Prostate gland (tissue), 2 donors: ENCODE measurements around the gene NDUFA13. TPM values are rescaled to one million over a fixed set of nuclear protein-coding genes. Genes with fewer than 3 reads are reported as not detected.

Experiments used
- DNase-seq: peaks from one replicate; pipeline ENCODE4 v3.0.0-alpha.2; 2019; ENCODE audit warnings: low spot score
- H3K27ac ChIP-seq, 2 donors: fragments of 200-600 bp; sonication (generic); 2 replicates each; pipeline ENCODE4 v1.5.1; 2017 to 2019
- H3K27me3 ChIP-seq: fragments of 200-600 bp; sonication (generic); replicated peaks from 2 replicates; pipeline ENCODE4 v1.5.1; 2019; ENCODE audit not compliant: insufficient read depth
- H3K36me3 ChIP-seq, 2 donors: fragments of 200-600 bp; sonication (generic); 1 replicate in 1 of 2; 2 replicates in 1 of 2; pipeline versions ENCODE4 v1.5.1 to v1.8.1; 2017 to 2019
- H3K4me1 ChIP-seq: fragments of 200-600 bp; sonication (generic); replicated peaks from 2 replicates; pipeline ENCODE4 v1.5.1; 2019
- H3K4me3 ChIP-seq, 2 donors: fragments of 200-600 bp; sonication (generic); 2 replicates each; pipeline ENCODE4 v1.5.1; 2017 to 2019
- H3K9me3 ChIP-seq: fragments of 200-600 bp; sonication (generic); 2 replicates; pipeline ENCODE4 v1.5.1; 2017
- CTCF ChIP-seq, 4 experiments: fragments of 200-600 bp in 2 of 4; fragments of 450-650 bp in 2 of 4; sonication (generic) in 2 of 4; IDR thresholded peaks; 1 replicate in 3 of 4; 2 replicates in 1 of 4; pipeline ENCODE4 v1.5.1; 2016 to 2019; ENCODE audit warnings: antibody characterized with exemption in 4 of 4, mild to moderate bottlenecking in 2 of 4, moderate library complexity in 2 of 4
- POLR2A ChIP-seq: fragments of 450-650 bp; IDR thresholded peaks from one replicate; pipeline ENCODE4 v1.6.1; 2016; ENCODE audit warnings: antibody characterized with exemption, mild to moderate bottlenecking
- POLR2AphosphoS5 ChIP-seq: sonication (generic); formaldehyde crosslinking; IDR thresholded peaks from one replicate; pipeline ENCODE4 v1.6.1; 2017; ENCODE audit warnings: antibody characterized with exemption
- WGBS: methylation state at CpG from one replicate; pipeline ENCODE4 v1.1.5; 2018; 5-methylcytosine and 5-hydroxymethylcytosine counted together
- intact Hi-C: fragments of 100-400 bp; cut with DNase I; formaldehyde crosslinking; loops from one replicate; pipeline ENCODE4 v1.14.2; 2022
- total RNA-seq, 2 donors: library from RNA; depleted of rRNA; stranded (reverse); fragments of >200 nt; gene quantifications; one replicate each; pipeline ENCODE4 v1.1.0, GENCODE V29; 2016

NDUFA13 gene
- total RNA-seq, 2 donors from 2014 or later, result 46.0 to 57.4 TPM

GRCh38 chr19:19482809-19483596 lies 33.0 kb upstream of the NDUFA13 start:
- intact Hi-C loops, result no loop called here
- 73% methylated on average over 18 of the region's 19 CpGs for WGBS
- H3K4me3 ChIP-seq, result no peak overlapping the region
- no peak for TF ChIP-seq CTCF (IDR thresholded peaks at IDR 0.05)
- TF ChIP-seq POLR2A, result no peak
- no peak for TF ChIP-seq POLR2AphosphoS5
- H3K27me3 ChIP-seq, result no peaks in the 10 kb centered on the region
- no peaks in the 10 kb centered on the region for H3K36me3 ChIP-seq
- no peaks in the 10 kb centered on the region for H3K9me3 ChIP-seq
- no peak overlapping the region for H3K27ac ChIP-seq
- DNase-seq, result no peak
- H3K4me1 ChIP-seq, result no peaks in the 10 kb centered on the region

GRCh38 chr19:19485161-19485997 lies 30.6 kb upstream of the NDUFA13 start:
- Histone ChIP-seq H3K4me3 (no peak overlapping the region), H3K4me1 (no peaks in the 10 kb centered on the region), H3K27ac (no peak overlapping the region), H3K9me3 (no peaks in the 10 kb centered on the region), H3K36me3 (no peaks in the 10 kb centered on the region), H3K27me3 (no peaks in the 10 kb centered on the region)
- 82% methylated on average over 15 of the region's 15 CpGs for WGBS
- no peak for DNase-seq
- intact Hi-C loops, result no loop called here
- TF ChIP-seq POLR2A (no peak), POLR2AphosphoS5 (no peak), CTCF (IDR thresholded peaks at IDR 0.05) (no peak)

- Histone ChIP-seq H3K27me3 (no peaks in the 10 kb centered on the region), H3K36me3 (no peaks in the 10 kb centered on the region), H3K27ac (no peak overlapping the region), H3K4me3 (no peak overlapping the region), H3K9me3 (no peaks in the 10 kb centered on the region), H3K4me1 (no peaks in the 10 kb centered on the region)
- intact Hi-C loops, result no loop called here
- WGBS, result 96% methylated on average over 5 of the region's 5 CpGs
- DNase-seq, result no peak
- TF ChIP-seq CTCF (IDR thresholded peaks at IDR 0.05), result no peak
- no peak for TF ChIP-seq POLR2AphosphoS5
- no peak for TF ChIP-seq POLR2A
These were observed 30.1 kb upstream of the NDUFA13 start for GRCh38 chr19:19485998-19486290.

- Histone ChIP-seq H3K27me3 (no peaks in the 10 kb centered on the region), H3K9me3 (no peaks in the 10 kb centered on the region), H3K36me3 (no peaks in the 10 kb centered on the region), H3K4me3 (no peak overlapping the region), H3K27ac (no peak overlapping the region), H3K4me1 (no peaks in the 10 kb centered on the region)
- intact Hi-C loops, result no loop called here
- no peak for TF ChIP-seq POLR2A
- TF ChIP-seq POLR2AphosphoS5, result no peak
- no peak for TF ChIP-seq CTCF (IDR thresholded peaks at IDR 0.05)
- no peak for DNase-seq
- WGBS, result 70% methylated on average over 15 of the region's 15 CpGs
These were observed 29.5 kb upstream of the NDUFA13 start for GRCh38 chr19:19486343-19487076.
